Motor neuron (in vitro differentiated cells): ENCODE measurements around the gene CA5B. TPM values are rescaled to one million over a fixed set of nuclear protein-coding genes. Genes with fewer than 3 reads are reported as not detected.
"Not testable (repeated sequence)": the region's sequence is repeated elsewhere in the genome, so short reads cannot be mapped to it uniquely, and the experiment has no call there.

Source experiments
- ATAC-seq, 8 experiments: fragments of 200-7000 bp; cut with Tn5 transposase; replicated peaks in 6 of 8; 2 replicates each; pipeline ENCODE4 v1.8.0; 2021; ENCODE audit warnings: mild to moderate bottlenecking in 8 of 8, moderate library complexity in 8 of 8
- H3K27ac ChIP-seq, 2 donors: fragments of 250-450 bp; sonication (Bioruptor Pico); 2 replicates each; pipeline ENCODE4 v1.9.0; 2021; ENCODE audit warnings: antibody characterized with exemption in 2 of 2, mild to moderate bottlenecking in 2 of 2, moderate library complexity in 1 of 2
- H3K4me1 ChIP-seq, 2 donors: fragments of 250-450 bp; sonication (Bioruptor Pico); replicated peaks in 1 of 2; 2 replicates each; pipeline ENCODE4 v1.6.1; 2021; ENCODE audit warnings: antibody characterized with exemption in 2 of 2, mild to moderate bottlenecking in 2 of 2, moderate library complexity in 1 of 2
- H3K4me3 ChIP-seq, 5 donors: fragments of 250-450 bp; sonication (Bioruptor Pico); 2 replicates each; pipeline ENCODE4 v1.9.0; 2021; ENCODE audit warnings: antibody characterized with exemption in 5 of 5, mild to moderate bottlenecking in 5 of 5, moderate library complexity in 4 of 5
- WGBS, 10 experiments: fragments of 450-650 bp; shearing (Covaris generic); methylation state at CpG; one replicate each; pipeline ENCODE4 v1.0.0; 2022; 5-methylcytosine and 5-hydroxymethylcytosine counted together
- in situ Hi-C, 9 experiments: fragments of 400-800 bp; cut with MboI; loops; one replicate each; pipeline ENCODE4 v1.15.0; 2021; ENCODE audit warnings: low sequenced_read_pairs in 9 of 9, low pct_unique_long_range_greater_than_20kb in 2 of 9; ENCODE audit not compliant: unreplicated experiment in 9 of 9
- total RNA-seq, 8 experiments: library from RNA; unstranded; fragments of 300-600 nt; gene quantifications; 2 replicates each; pipeline versions ENCODE4 v1.2.3 to v1.2.4, GENCODE V29; 2022

CA5B gene
- total RNA-seq, 8 experiments from 2014 or later, result 2.1 to 103 (median 6.5) TPM

DNA sequence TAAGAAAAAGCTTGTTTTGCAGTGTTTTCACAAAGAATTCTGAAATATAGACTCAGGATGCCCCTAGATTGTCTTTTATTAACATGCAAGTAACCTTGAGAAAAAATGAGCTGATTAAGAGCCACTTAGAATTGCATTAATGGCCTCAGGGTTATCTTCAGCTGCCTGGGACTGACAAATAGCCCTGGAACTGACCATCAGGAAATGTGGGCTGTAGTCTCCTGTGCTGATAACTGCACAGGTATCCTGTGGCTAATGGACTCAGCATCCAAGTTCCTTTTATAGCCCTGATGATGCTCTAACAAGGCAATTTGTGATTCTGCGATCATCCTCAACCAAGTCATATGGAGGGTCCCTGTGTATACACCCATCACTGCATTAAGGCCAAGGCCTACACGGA is 17.0 kb downstream of the CA5B start:
- H3K4me1 ChIP-seq, result no peaks in the 10 kb centered on the region
- no peak overlapping the region for H3K4me3 ChIP-seq
- in situ Hi-C loops, result no loop called here
- 60 to 100% (median 100%) methylated on average over 1 to 2 of the region's 2 CpGs; no CpG with 5 or more reads in 7 of the 10 experiments for WGBS, 10 experiments
- no peak for ATAC-seq
- no peak overlapping the region for H3K27ac ChIP-seq

DNA sequence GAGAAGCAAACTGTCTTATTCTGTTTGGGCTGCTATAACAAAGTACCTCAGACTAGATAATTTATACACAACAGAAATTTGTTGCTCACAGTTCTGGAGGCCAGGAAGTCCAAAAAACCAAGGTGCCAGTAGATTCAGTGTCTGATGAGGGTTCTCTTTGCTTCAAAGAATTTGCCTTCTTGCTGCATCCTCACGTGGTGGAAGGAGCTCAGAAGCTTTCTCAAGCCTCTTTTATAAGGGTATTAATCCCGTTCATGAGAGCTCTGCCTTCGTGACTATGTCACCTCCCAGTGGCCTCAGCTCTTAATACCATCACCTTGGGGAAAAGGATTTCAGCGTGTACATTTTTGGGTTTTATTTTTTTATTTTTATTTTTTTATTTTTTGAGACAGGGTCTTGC is 20.1 kb downstream of the CA5B start:
- no peak for ATAC-seq
- Histone ChIP-seq H3K4me1 (no peaks in the 10 kb centered on the region), H3K27ac (no peak overlapping the region), H3K4me3 (no peak overlapping the region)
- 91 to 100% methylated on average over 1 to 4 of the region's 4 CpGs; no CpG with 5 or more reads in 8 of the 10 experiments for WGBS, 10 experiments
- in situ Hi-C loops, result no loop called here

- H3K4me1 ChIP-seq, H3K4me3 ChIP-seq, ATAC-seq, H3K27ac ChIP-seq, in situ Hi-C loops: not testable (repeated sequence)
- WGBS, 10 experiments, result 80 to 100% methylated on average over 1 to 2 of the region's 6 CpGs; no CpG with 5 or more reads in 8 of the 10 experiments
These were observed 21.8 kb downstream of the CA5B start for GRCh38 chrX:15759886-15760285.

- in situ Hi-C loops, result no loop called here
- ATAC-seq, result peak in 3 of 8 experiments; percentile 32 to 54 (median 33)
- H3K4me1 ChIP-seq, result no peaks in the 10 kb centered on the region
- WGBS, 10 experiments, result 75% methylated on average over 4 of the region's 8 CpGs; no CpG with 5 or more reads in 9 of the 10 experiments
- no peak overlapping the region for H3K4me3 ChIP-seq
- no peak overlapping the region for H3K27ac ChIP-seq
These were observed 23.6 kb downstream of the CA5B start for GRCh38 chrX:15761564-15762191.

DNA sequence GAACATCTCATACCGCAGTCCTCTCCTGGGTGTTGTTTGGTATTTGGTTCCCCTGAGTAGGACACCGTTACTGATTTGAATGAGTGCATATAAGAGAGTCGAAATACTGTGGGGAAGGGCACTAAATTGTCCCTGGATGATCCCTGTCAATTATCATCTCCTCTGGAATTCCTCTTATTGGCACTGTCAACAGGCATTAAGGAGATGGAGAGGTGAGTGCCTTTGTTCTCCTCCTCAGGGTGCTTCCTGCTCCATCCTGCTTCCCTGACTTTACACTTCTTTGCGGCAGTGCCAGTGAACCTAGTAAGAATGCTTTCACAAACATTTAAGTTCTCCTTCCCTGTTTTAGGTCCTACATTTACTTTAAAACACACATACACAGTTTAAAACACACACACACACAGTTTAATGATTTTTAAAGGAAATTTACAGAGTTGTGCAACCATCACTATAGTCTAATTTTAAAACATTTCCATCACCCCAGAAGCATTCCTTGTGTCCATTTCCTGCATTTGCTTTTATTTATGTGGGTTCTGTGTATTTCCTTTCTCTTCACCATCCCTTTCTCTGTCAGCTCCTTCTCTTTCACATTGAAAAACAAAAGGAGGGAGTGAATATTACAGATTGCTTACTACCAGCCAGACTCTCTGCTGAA is 31.4 kb downstream of the CA5B start:
- in situ Hi-C loops, result no loop called here
- no peak overlapping the region for H3K27ac ChIP-seq
- 38 to 92% (median 70%) methylated on average over 2 to 3 of the region's 4 CpGs; no CpG with 5 or more reads in 5 of the 10 experiments for WGBS, 10 experiments

GRCh38 chrX:15781961-15782699 is 44.1 kb downstream of the CA5B start:
- Histone ChIP-seq H3K27ac (no peak overlapping the region), H3K4me3 (no peak overlapping the region), H3K4me1 (peaks cover 0 to 3% of the 10 kb centered on the region in 2 donors)
- in situ Hi-C loops, result loop anchor here in 1 of 9 experiments (25.0 kb wide), 1 partner anchor 95 kb away; no protein-coding TSS in a partner anchor
- WGBS, 10 experiments, result 18 to 100% (median 94%) methylated on average over 1 to 13 of the region's 13 CpGs; no CpG with 5 or more reads in 5 of the 10 experiments
- ATAC-seq, result no peak

More for the DNA sequence above, 31.4 kb downstream of the CA5B start:
- H3K4me1 ChIP-seq, result no peaks in the 10 kb centered on the region
- ATAC-seq, result no peak
- no peak overlapping the region for H3K4me3 ChIP-seq

- no peak for ATAC-seq
- no peak overlapping the region for H3K4me3 ChIP-seq
- 82 to 100% (median 95%) methylated on average over 1 to 3 of the region's 3 CpGs; no CpG with 5 or more reads in 1 of the 10 experiments for WGBS, 10 experiments
- H3K27ac ChIP-seq, result no peak overlapping the region
- in situ Hi-C loops, result loop anchor here in 1 of 9 experiments (25.0 kb wide), 1 partner anchor 98 kb away; no protein-coding TSS in a partner anchor
- peaks cover 0 to 4% of the 10 kb centered on the region in 2 donors for H3K4me1 ChIP-seq
These were observed 47.2 kb downstream of the CA5B start for GRCh38 chrX:15785176-15785750.

DNA sequence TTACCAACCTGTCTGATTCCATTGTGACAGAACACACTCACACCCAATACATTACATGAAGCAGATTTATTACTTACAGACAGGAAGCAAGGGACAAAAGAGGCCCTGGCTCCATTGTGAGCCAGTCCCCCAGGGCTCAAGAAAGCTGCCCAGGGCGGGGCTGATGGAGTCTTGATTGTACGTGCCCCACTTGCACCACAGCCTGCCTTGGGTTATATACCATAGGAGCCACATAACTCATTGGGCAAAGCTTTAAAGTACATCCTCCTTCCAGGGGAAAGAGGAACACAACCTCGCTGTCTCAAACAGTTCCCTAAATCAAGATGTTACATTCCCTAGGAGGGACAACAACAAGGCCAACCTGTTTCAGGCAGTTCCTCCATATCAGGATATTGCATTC is 48.8 kb downstream of the CA5B start:
- 90% methylated on average over 1 of the region's 3 CpGs; no CpG with 5 or more reads in 9 of the 10 experiments for WGBS, 10 experiments
- in situ Hi-C loops, result loop anchor here in 1 of 9 experiments (25.0 kb wide), 1 partner anchor 100 kb away; no protein-coding TSS in a partner anchor
- peaks cover 0 to 4% of the 10 kb centered on the region in 2 donors for H3K4me1 ChIP-seq
- H3K27ac ChIP-seq, result no peak overlapping the region
- peak in 3 of 8 experiments; percentile 9 to 25 (median 22) for ATAC-seq
- H3K4me3 ChIP-seq, result no peak overlapping the region

- in situ Hi-C loops, result loop anchor here in 1 of 9 experiments (25.0 kb wide), 1 partner anchor 103 kb away; no protein-coding TSS in a partner anchor
- peaks cover 0 to 4% of the 10 kb centered on the region in 2 donors for H3K4me1 ChIP-seq
- WGBS, 10 experiments, result 0 to 3% (median 0%) methylated on average over 2 to 33 of the region's 55 CpGs; no CpG with 5 or more reads in 2 of the 10 experiments
- H3K4me3 ChIP-seq, result peak within 1 kb of the TSS; percentile 64 to 91 (median 68)
- H3K27ac ChIP-seq, result peak within 1 kb of the TSS; percentile 97 to 99
- peak; percentile 89 to 93 (median 92) for ATAC-seq
These were observed 52.1 kb downstream of the CA5B start, which contains the start of gene ZRSR2 for GRCh38 chrX:15789979-15790768. ZRSR2 (plus strand) TSS chrX:15790484; CDS start chrX:15790496, 12 bp downstream.

DNA sequence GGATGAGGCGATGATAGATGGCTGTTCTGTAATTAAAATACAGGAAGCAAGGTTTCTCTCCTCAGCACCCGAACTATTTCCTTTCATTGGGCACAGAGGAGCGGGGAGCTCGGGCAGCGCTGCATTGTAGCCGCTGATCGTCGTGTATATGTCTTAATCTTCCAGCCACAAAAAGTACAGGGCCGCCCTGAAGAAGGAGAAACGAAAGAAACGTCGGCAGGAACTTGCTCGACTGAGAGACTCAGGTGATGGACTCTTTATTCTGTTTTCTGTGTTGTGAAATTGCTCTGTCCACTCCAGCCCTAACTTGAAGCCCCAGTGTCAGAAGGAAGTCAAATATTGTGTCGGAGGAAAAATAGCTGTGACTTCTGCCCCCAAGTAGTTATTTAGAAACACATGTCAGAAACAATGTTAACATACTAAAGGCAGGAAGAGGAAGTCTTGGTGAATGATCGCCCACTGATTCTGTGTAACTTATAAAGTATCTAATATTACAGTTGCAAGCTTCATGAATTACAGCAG is 52.8 kb downstream of the CA5B start:
- 0 to 5% (median 3%) methylated on average over 1 to 14 of the region's 15 CpGs; no CpG with 5 or more reads in 7 of the 10 experiments for WGBS, 10 experiments
- peak overlapping the region; percentile 97 to 99 for H3K27ac ChIP-seq
- in situ Hi-C loops, result loop anchor here in 1 of 9 experiments (25.0 kb wide), 1 partner anchor 104 kb away; no protein-coding TSS in a partner anchor
- peak overlapping the region; percentile 64 to 91 (median 68) for H3K4me3 ChIP-seq
- H3K4me1 ChIP-seq, result peaks cover 0 to 4% of the 10 kb centered on the region in 2 donors
- peak in 1 of 8 experiments; percentile 1 for ATAC-seq

DNA sequence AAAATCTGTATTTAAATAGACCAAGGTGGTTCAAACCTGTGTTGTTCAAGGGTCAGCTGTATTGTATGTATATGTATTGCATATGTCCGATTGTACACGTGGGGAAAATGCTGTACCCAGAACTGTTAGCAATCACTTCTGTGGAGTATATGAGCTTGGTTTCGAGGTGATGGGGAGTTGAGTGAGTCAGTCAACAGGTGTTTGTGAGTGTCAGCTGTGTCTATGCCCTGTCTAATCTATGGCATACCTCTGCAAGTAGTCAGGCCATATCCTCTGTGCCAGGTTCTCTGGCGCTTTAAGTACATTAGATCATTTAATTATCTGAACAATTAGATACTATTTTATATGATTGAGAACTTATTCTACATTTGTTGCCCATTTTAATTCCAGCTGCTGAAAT is 59.6 kb downstream of the CA5B start:
- Histone ChIP-seq H3K27ac (no peak overlapping the region), H3K4me3 (no peak overlapping the region), H3K4me1 (no peaks in the 10 kb centered on the region)
- ATAC-seq, result no peak
- WGBS, 10 experiments, result 80 to 100% (median 96%) methylated on average over 1 to 4 of the region's 4 CpGs; no CpG with 5 or more reads in 5 of the 10 experiments
- in situ Hi-C loops, result loop anchor here in 1 of 9 experiments (25.0 kb wide), 1 partner anchor 110 kb away; no protein-coding TSS in a partner anchor
